Neural cell (in vitro differentiated cells): ENCODE results near the gene MAP7D1. TPM values are rescaled to one million over a fixed set of nuclear protein-coding genes. Genes with fewer than 3 reads are reported as not detected.
"Not testable (repeated sequence)": the region's sequence is repeated elsewhere in the genome, so short reads cannot be mapped to it uniquely, and the experiment has no call there.

Experiments used
- H2AFZ ChIP-seq: fragments of 200-600, 300-800 bp; sonication (generic), shearing (Covaris generic); 2 replicates; pipeline ENCODE4 v1.6.0; 2014; ENCODE audit warnings: low read depth, mild to moderate bottlenecking, antibody characterized with exemption, low read length, moderate library complexity
- H3F3A ChIP-seq: fragments of 200-600 bp; shearing (Covaris generic); 2 replicates; pipeline ENCODE4 v1.6.1; 2016; ENCODE audit warnings: mild to moderate bottlenecking, moderate library complexity, mixed read lengths, antibody characterized with exemption, low read length; ENCODE audit not compliant: insufficient read depth, poor library complexity, severe bottlenecking
- H3K27ac ChIP-seq: fragments of 200-600, 300-800 bp; sonication (generic), shearing (Covaris generic); 2 replicates; pipeline ENCODE4 v1.5.1; 2014; ENCODE audit warnings: mild to moderate bottlenecking, low read length, moderate library complexity
- H3K27me3 ChIP-seq: fragments of 300-800, 200-600 bp; sonication (generic), shearing (Covaris generic); 2 replicates; pipeline ENCODE4 v1.6.0; 2014; ENCODE audit warnings: mild to moderate bottlenecking, low read depth, low read length, moderate library complexity; ENCODE audit not compliant: insufficient read depth
- H3K36me3 ChIP-seq: fragments of 300-800, 200-600 bp; sonication (generic), shearing (Covaris generic); 2 replicates; pipeline ENCODE4 v1.5.1; 2014; ENCODE audit warnings: mild to moderate bottlenecking, antibody characterized with exemption, low read length, moderate library complexity; ENCODE audit not compliant: insufficient read depth
- H3K4me2 ChIP-seq: fragments of 300-800, 200-600 bp; sonication (generic), shearing (Covaris generic); 2 replicates; pipeline ENCODE4 v1.6.0; 2014; ENCODE audit warnings: mild to moderate bottlenecking, low read length
- H3K4me3 ChIP-seq: fragments of 300-800, 200-600 bp; sonication (generic), shearing (Covaris generic); 2 replicates; pipeline ENCODE4 v1.5.1; 2014; ENCODE audit warnings: mild to moderate bottlenecking, low read length, moderate library complexity
- H3K79me2 ChIP-seq: fragments of 200-600 bp; shearing (Covaris generic); replicated peaks from 2 replicates; pipeline ENCODE4 v1.6.0; 2014; ENCODE audit warnings: mild to moderate bottlenecking, low read length, moderate library complexity; ENCODE audit not compliant: insufficient read depth
- H3K9ac ChIP-seq: fragments of 300-800, 200-600 bp; sonication (generic), shearing (Covaris generic); 2 replicates; pipeline ENCODE4 v1.6.1; 2016; ENCODE audit warnings: mild to moderate bottlenecking, low read length, mixed read lengths
- H3K9me2 ChIP-seq: fragments of 200-600 bp; shearing (Covaris generic); 2 replicates; pipeline ENCODE4 v1.6.1; 2016; ENCODE audit warnings: mild to moderate bottlenecking, low read length, mixed read lengths; ENCODE audit not compliant: insufficient read depth
- H3K9me3 ChIP-seq: fragments of 200-600, 300-800 bp; sonication (generic), shearing (Covaris generic); 2 replicates; pipeline ENCODE4 v1.6.1; 2016; ENCODE audit warnings: mild to moderate bottlenecking, mixed run types, low read length, moderate library complexity, mixed read lengths
- H4K20me1 ChIP-seq: fragments of 200-600 bp; shearing (Covaris generic); 2 replicates; pipeline ENCODE4 v1.6.1; 2016; ENCODE audit warnings: mild to moderate bottlenecking, mixed run types; ENCODE audit not compliant: insufficient read depth
- EP300 ChIP-seq: fragments of 450-650 bp; conservative IDR thresholded peaks from 2 replicates; pipeline ENCODE4 v1.6.1; 2014; ENCODE audit warnings: antibody characterized with exemption, mild to moderate bottlenecking, moderate library complexity; ENCODE audit not compliant: poor library complexity, severe bottlenecking
- EZH2 ChIP-seq: fragments of 200-600, 300-800 bp; shearing (Covaris generic), sonication (generic); IDR thresholded peaks from 2 replicates; pipeline ENCODE4 v1.6.1; 2014; ENCODE audit warnings: antibody characterized with exemption, low read length, borderline replicate concordance, mild to moderate bottlenecking; ENCODE audit not compliant: insufficient read depth, poor library complexity, severe bottlenecking
- MXI1 ChIP-seq: fragments of 450-650 bp; conservative IDR thresholded peaks from 2 replicates; pipeline ENCODE4 v1.6.1; 2014; ENCODE audit warnings: antibody characterized with exemption, mild to moderate bottlenecking; ENCODE audit not compliant: poor library complexity, severe bottlenecking
- POLR2AphosphoS5 ChIP-seq: IDR thresholded peaks from 2 replicates; pipeline ENCODE4 v1.6.1; 2012
- RAD21 ChIP-seq: fragments of 450-650 bp; conservative IDR thresholded peaks from 2 replicates; pipeline ENCODE4 v1.6.1; 2014; ENCODE audit warnings: antibody characterized with exemption, mild to moderate bottlenecking, moderate library complexity
- REST ChIP-seq: IDR thresholded peaks from 2 replicates; pipeline ENCODE4 v1.6.1; 2012; ENCODE audit warnings: borderline replicate concordance
- SMC3 ChIP-seq: fragments of 450-650 bp; conservative IDR thresholded peaks from 2 replicates; pipeline ENCODE4 v1.6.1; 2014; ENCODE audit warnings: antibody characterized with exemption, mild to moderate bottlenecking, moderate library complexity; ENCODE audit not compliant: poor library complexity
- TAF1 ChIP-seq: IDR thresholded peaks from 2 replicates; pipeline ENCODE4 v1.6.1; 2012; ENCODE audit warnings: low read depth
- polyA plus RNA-seq: library from polyadenylated mRNA; depleted of rRNA; stranded (reverse); fragments of >200 nt; gene quantifications from 2 replicates; pipeline ENCODE4 v1.2.3, GENCODE V29; 2014
- TF ChIP-seq, protein P1 (sequence below): fragments of 450-650 bp; IDR thresholded peaks from 2 replicates; pipeline ENCODE4 v1.5.1; 2014; ENCODE audit warnings: antibody characterized with exemption, mild to moderate bottlenecking, moderate library complexity; ENCODE audit not compliant: poor library complexity, severe bottlenecking

MAP7D1 gene
- polyA plus RNA-seq, 1 donor from 2014 or later = 142 TPM

DNA sequence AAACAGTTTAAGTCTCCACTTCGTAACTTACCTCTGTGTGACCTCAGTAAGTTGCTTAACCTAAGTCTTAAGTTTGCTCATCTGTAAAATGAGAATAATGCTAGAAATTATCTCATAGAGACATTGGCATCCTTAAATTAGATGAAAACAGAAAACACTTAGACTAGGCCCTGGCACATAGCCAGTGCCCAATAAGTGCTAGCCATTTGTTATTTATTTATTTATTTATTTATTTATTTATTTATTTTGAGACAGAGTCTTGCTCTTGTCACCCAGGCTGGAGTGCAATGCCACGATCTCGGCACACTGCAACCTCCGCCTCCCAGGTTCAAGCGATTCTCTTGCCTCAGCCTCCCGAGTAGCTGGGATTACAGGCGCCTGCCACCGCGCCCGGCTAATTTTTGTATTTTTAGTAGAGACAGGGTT lies 2.9 kb downstream of the MAP7D1 start:
- Histone ChIP-seq H3K4me2 (peak overlapping the region; percentile 98), H4K20me1 (peaks cover 36% of the 10 kb centered on the region), H3K9ac (peak overlapping the region; percentile 98), H3K79me2 (peaks cover 91% of the 10 kb centered on the region), H3K4me3 (peak overlapping the region; percentile 95)
- not testable (repeated sequence) for H3K9me2 ChIP-seq, H3K27ac ChIP-seq, H3K36me3 ChIP-seq, H3K9me3 ChIP-seq, H3K27me3 ChIP-seq, H2AFZ ChIP-seq, H3F3A ChIP-seq

DNA sequence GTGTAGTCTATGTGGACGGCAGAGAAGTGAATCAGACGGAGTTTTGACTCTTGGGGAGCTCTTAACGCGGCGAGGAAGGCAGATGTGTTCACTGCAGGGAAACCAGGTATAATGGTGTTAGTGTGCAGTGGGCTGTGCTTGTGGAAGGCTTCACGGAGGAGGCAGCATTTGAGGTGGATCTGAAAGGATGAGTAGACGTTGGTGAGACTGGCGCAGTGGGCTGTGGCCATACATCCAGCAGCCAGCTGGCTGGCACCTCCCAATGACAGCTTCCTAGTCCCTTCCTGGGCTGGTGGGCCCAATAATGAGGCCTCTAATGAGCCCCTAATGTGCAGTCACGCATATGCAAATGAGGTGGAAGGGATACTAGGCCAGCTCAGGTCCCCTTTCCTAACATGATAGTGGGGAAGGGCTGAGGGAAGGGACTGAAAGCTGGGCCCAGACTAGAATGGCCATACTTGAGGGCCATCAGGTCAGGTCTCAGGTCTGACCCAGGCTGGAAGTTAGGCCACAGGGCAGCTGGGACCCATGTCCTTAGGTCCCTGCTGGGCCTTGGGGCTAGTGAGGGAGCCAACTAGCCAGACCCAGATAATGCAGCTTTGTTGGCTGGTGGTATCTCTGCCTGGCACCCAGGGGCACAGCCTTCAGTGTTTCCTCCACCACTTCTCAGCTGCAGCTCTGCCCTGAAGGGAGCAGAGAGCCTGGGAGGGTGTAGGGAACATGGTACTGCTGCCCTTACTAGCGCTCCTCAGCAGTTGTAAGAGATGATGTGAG lies 3.8 kb downstream of the MAP7D1 start:
- Histone ChIP-seq H3K27ac (no peak overlapping the region), H3K9ac (no peak overlapping the region)

GRCh38 chr1:36160388-36160948 lies 4.5 kb downstream of the MAP7D1 start:
- no peak overlapping the region for H2AFZ ChIP-seq
- peak overlapping the region; percentile 38 for H3K9ac ChIP-seq
- peak overlapping the region; percentile 63 for H3K4me3 ChIP-seq
- H3K27me3 ChIP-seq = no peaks in the 10 kb centered on the region
- H4K20me1 ChIP-seq = peaks cover 36% of the 10 kb centered on the region
- TF ChIP-seq MXI1 = no peak
- no peak for TF ChIP-seq TAF1
- no peak for TF ChIP-seq EZH2
- no peak for TF ChIP-seq POLR2AphosphoS5
- TF ChIP-seq RAD21 = no peak
- TF ChIP-seq, protein P1, sequence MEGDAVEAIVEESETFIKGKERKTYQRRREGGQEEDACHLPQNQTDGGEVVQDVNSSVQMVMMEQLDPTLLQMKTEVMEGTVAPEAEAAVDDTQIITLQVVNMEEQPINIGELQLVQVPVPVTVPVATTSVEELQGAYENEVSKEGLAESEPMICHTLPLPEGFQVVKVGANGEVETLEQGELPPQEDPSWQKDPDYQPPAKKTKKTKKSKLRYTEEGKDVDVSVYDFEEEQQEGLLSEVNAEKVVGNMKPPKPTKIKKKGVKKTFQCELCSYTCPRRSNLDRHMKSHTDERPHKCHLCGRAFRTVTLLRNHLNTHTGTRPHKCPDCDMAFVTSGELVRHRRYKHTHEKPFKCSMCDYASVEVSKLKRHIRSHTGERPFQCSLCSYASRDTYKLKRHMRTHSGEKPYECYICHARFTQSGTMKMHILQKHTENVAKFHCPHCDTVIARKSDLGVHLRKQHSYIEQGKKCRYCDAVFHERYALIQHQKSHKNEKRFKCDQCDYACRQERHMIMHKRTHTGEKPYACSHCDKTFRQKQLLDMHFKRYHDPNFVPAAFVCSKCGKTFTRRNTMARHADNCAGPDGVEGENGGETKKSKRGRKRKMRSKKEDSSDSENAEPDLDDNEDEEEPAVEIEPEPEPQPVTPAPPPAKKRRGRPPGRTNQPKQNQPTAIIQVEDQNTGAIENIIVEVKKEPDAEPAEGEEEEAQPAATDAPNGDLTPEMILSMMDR = no peak
- TF ChIP-seq SMC3 = no peak
- TF ChIP-seq EP300 = no peak
- TF ChIP-seq REST = no peak
- no peaks in the 10 kb centered on the region for H3K9me2 ChIP-seq
- peaks cover 93% of the 10 kb centered on the region for H3K79me2 ChIP-seq
- no peak overlapping the region for H3K27ac ChIP-seq
- H3K4me2 ChIP-seq = peak overlapping the region; percentile 76
- H3F3A ChIP-seq = no peaks in the 10 kb centered on the region
- H3K9me3 ChIP-seq = no peaks in the 10 kb centered on the region
- H3K36me3 ChIP-seq = no peaks in the 10 kb centered on the region

More for the DNA sequence above, 3.8 kb downstream of the MAP7D1 start:
- no peaks in the 10 kb centered on the region for H3K27me3 ChIP-seq
- H3K79me2 ChIP-seq = peaks cover 93% of the 10 kb centered on the region
- H3K4me2 ChIP-seq = no peak overlapping the region
- H2AFZ ChIP-seq = no peak overlapping the region
- H3K9me3 ChIP-seq = no peaks in the 10 kb centered on the region
- H4K20me1 ChIP-seq = peaks cover 36% of the 10 kb centered on the region
- H3K36me3 ChIP-seq = no peaks in the 10 kb centered on the region
- H3F3A ChIP-seq = no peaks in the 10 kb centered on the region
- H3K4me3 ChIP-seq = peak overlapping the region; percentile 28
- no peaks in the 10 kb centered on the region for H3K9me2 ChIP-seq
- TF ChIP-seq SMC3 (no peak), TAF1 (no peak), MXI1 (no peak)
